Measurements from ENCODE around the gene OGDH.

GRCh38 chr7:44694326-44694725 lies 87.9 kb downstream of the OGDH start:
- TF ChIP-seq CTCF (IDR thresholded peaks at IDR 0.05) (no peak), POLR2A (IDR thresholded peaks at IDR 0.05) (no peak)

Measured in Peyer's patch (tissue), 4 donors.